WTC11 (cell line): ENCODE measurements around the gene MRTFB.

ENCODE experiments used
- CTCF ChIP-seq: fragments of 200-600 bp; IDR thresholded peaks from 2 replicates; pipeline ENCODE4 v1.8.0; 2022; ENCODE audit warnings: antibody characterized with exemption
- SP1 ChIP-seq: sonication (generic); formaldehyde crosslinking; conservative IDR thresholded peaks from 2 replicates; pipeline ENCODE4 v1.8.1; 2022; ENCODE audit warnings: missing genetic modification reagents
- USF2 ChIP-seq: sonication (generic); formaldehyde crosslinking; IDR thresholded peaks from 2 replicates; pipeline ENCODE4 v1.8.1; 2023; ENCODE audit warnings: mild to moderate bottlenecking, missing genetic modification reagents, moderate library complexity

GRCh38 chr16:14198572-14198971 lies 127.5 kb downstream of the MRTFB start:
- TF ChIP-seq USF2 = no peak
- TF ChIP-seq CTCF = no peak
- no peak for TF ChIP-seq SP1
